ENCODE results near the gene CFL1.
A peak's percentile ranks its signal among the peaks of the same experiment; 100 is the strongest.

The CFL1 gene

GRCh38 chr11:65888163-65888814 is 30.3 kb upstream of the CFL1 start, which contains the start of gene FIBP:
Gene FIBP, minus strand, starts transcription at chr11:65888471. Its CDS starts 53 bp downstream, at chr11:65888418.
- peak; percentile 95 for DNase-seq (ENCODE audit: low spot score)

DNA sequence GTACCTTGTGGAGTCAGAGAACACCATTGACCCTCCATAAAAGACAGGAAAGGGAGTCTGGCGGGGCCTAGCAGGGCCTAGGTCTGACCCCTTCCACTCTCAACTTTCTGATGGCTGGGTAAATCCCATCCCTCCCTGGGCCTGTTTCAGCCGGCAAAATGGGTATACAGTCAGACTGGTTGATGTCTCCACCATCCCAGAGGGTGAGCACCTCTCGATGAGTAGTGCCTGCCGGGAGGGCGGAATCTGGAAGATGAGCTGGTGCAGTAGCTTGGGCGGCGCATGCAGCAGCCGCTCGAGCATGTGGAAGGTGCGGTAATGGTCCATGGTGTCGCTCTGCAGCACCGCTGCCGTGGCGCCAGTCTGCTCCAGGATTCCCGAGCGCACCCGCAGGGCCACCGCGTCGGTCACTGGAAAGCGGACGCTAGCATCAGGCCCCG is 29.8 kb upstream of the CFL1 start:
- no peak for DNase-seq (ENCODE audit: low spot score)

GRCh38 chr11:65886826-65887722 is 29.1 kb upstream of the CFL1 start:
- DNase-seq (ENCODE audit: low spot score): no peak

DNA sequence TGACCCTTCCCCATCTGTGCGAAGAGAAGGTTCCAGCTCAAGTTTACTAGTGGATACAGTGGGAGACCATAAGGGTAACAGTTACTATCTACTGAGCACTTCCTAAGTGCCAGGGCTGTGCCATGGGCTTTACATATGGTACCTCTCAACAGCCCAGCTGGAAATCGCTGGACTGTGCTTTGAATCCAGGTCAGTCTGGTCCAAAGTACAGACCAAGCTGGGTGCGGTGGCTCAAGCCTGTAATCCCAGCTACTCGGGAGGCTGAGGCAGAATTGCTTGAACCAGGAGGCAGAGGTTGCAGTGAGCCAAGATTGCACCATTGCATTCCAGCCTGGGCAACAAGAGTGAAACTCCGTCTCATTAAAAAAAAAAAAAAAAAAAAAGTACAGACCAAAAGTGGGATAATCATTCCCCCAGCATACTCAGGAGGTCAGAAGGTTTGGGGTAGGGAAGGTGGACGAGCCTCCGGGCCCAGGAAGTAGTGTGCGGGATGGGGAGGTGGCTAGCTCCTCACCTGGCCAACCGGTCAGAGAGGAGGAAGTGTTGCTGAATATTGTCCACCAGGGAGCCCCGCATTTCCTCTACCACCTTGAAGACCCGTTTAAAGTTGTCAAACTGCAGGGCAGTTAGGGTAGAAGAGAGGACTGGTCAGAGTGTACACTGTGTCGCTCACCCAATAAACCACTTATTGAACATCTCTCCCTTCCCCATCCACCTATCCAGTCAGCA is 28.0 kb upstream of the CFL1 start:
- DNase-seq (ENCODE audit: low spot score): no peak

DNA sequence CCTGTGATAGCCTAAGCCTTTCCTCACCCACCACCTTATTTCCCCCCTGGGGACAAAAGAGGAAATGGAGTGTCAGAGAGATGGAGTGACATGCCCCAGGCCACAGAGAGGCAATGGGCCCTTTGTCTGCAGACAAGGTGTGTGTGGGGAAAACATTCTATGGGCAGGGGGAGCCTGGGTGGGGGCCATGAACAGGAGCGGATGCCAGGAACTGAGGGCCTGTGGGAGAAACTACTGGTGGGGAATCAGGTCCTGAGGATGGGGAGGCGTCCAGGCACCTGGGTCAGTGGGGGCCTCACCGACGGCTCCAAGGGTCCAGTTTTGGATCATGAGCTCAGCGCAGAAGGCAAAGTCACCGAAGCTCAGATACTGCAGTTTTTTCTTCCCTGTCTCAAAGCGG is 27.3 kb upstream of the CFL1 start:
- no peak for DNase-seq (ENCODE audit: low spot score)

- peak; percentile 73 for DNase-seq (ENCODE audit: low spot score)
Measured at GRCh38 chr11:65884716-65885092, 26.7 kb upstream of the CFL1 start.

GRCh38 chr11:65883786-65884715 is 26.1 kb upstream of the CFL1 start:
- DNase-seq (ENCODE audit: low spot score): no peak

DNA sequence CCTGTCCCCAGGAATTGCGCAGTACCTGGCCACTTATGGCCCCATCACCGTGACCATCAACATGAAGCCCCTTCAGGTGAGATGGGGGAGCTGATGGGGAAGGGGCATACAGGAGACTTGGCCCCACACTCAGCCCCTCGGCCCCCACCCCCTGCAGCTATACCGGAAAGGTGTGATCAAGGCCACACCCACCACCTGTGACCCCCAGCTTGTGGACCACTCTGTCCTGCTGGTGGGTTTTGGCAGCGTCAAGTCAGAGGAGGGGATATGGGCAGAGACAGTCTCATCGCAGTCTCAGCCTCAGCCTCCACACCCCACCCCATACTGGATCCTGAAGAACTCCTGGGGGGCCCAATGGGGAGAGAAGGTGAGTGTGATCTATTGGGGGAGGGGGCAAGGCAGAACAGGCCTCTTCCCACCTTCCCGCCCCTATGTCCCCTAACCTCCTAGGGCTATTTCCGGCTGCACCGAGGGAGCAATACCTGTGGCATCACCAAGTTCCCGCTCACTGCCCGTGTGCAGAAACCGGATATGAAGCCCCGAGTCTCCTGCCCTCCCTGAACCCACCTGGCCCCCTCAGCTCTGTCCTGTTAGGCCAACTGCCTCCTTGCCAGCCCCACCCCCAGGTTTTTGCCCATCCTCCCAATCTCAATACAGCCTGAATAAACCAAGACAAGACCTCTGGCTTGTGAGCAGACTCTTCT is 25.2 kb upstream of the CFL1 start:
- DNase-seq (ENCODE audit: low spot score): no peak

DNA sequence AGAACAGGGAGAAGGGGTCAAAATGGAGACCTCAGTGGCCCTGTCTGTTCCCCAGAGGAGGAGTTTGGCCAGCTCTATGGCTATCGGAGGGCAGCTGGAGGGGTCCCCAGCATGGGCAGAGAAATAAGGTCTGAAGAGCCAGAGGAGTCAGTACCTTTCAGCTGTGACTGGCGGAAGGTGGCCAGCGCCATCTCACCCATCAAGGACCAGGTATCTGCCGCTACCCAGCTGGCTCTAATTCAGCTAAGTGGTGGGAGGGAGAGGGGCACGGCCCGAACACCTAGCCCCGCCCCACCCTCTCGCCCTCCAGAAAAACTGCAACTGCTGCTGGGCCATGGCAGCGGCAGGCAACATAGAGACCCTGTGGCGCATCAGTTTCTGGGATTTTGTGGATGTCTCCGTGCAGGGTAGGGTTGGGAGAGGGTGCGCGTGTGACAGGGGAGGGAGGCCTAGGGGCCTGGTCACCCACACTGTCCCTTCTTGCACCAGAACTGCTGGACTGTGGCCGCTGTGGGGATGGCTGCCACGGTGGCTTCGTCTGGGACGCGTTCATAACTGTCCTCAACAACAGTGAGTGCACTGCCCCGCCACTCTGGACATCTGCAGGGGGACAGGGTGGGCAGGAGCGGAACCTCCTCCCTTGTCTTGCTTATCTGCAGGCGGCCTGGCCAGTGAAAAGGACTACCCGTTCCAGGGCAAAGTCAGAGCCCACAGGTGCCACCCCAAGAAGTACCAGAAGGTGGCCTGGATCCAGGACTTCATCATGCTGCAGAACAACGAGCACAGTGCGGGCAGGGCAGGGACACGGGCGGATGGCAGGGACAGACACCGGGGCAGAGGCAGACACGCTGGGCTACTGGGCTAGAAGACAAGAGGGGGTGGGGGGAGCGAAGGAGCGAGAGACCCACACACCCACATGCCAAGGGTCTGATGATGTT is 24.4 kb upstream of the CFL1 start:
- DNase-seq (ENCODE audit: low spot score): no peak

- DNase-seq (ENCODE audit: low spot score): no peak
Measured at GRCh38 chr11:65880844-65881421, 23.0 kb upstream of the CFL1 start.

DNA sequence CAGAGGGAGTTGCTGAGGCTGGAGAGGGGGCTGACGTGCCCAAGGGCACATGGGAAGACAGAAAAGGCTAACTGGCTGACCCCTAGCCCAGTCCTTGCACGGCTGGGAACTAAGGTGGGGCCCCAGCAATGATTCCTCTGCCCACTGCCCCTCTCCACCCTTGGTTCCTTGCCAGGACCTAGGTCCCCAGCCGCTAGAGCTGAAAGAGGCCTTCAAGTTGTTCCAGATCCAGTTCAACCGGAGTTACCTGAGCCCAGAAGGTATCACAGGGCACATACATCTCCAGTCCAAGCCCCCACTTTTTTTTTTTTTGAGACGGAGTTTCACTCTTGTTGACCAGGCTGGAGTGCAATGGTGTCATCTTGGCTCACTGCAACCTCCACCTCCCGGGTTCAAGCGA is 22.0 kb upstream of the CFL1 start:
- no peak for DNase-seq (ENCODE audit: low spot score)

- no peak for DNase-seq (ENCODE audit: low spot score)
Measured at GRCh38 chr11:65879617-65880016, 21.6 kb upstream of the CFL1 start, which contains the start of gene CTSW. Gene CTSW, plus strand, starts transcription at chr11:65879837. Its CDS starts 18 bp downstream, at chr11:65879855.

DNA sequence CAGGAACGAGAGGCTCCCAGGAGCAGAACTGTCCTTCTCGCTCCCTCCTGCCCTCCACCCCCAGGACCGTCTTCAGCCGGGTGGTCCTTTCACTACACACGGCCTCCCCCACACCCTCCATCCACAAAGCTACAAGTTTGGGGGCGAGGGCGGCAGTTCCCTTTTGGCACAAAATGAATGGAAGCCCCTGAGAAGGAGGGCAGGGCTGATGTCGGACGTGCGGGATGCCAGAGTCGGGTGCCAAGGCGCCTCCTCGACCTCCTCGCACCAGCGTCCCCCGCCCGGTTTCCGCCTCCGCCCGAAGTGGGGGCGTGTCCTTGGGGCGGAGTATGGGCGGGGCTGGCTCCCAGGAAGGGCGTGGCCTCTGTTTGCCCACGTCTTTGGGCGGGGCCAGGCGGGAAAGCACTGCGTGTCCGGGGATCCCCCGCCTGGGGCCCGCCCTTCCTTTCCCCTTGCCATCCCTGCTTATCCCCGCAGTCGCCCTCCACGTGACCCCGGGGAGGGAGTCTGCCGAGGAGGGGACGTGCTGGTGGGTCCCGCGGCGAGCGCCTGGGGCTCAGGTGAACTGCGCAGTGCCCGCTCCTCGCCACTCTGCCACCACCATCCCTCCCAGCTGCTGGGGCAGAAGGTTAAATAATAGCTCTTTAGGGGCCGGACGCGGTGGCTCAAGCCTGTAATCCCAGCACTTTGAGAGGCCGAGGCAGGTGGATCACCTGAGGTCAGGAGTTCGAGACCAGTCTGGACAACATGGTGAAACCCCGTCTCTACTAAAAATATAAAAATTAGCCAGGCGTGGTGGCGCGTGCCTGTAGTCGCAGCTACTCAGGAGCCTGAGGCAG is 15.6 kb upstream of the CFL1 start:
- DNase-seq (ENCODE audit: low spot score): peak; percentile 95

- DNase-seq (ENCODE audit: low spot score): no peak
Measured at GRCh38 chr11:65872586-65873317, 14.8 kb upstream of the CFL1 start, which contains the start of gene EFEMP2. Gene EFEMP2, minus strand, starts transcription at chr11:65872800. Its CDS starts 446 bp downstream, at chr11:65872354.

DNA sequence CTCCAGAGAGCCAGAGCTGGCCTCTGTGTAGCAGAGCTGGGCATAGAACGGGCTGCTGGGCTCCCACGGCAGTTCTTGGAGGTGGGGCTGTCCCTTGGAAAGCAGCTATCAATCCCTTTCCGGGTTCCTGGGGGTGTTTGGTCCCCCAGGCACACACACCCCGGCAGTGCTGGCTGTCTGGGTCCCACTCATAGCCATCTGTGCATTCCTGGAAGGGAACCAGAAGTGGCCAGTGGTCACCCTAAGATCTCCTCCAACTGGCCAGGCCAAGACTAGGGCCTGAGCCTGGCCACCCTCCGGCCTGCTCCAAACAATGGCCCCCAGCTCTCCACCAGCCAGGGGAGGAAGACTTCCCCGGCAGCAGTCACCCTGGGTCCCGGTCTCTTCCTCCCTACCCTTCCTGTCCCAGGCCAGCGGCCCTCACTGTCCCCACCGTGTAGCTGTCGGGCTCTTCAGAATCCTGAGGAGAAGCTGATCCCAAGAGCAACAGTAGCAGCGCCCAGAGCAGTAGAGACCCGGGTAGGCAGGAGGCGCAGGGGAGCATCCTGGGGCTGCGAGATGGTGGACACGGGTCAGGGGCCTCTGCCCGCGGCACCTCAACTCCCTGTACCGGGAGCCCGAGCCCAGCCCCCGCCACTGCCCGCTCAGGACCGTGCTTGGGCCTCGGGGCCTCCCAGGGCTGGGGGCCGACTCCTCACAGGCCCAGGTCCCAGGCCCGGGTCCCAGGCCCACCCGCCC is 14.0 kb upstream of the CFL1 start:
- DNase-seq (ENCODE audit: low spot score): peak; percentile 58

Measured in SK-N-DZ (cell line).